Gastrocnemius medialis (tissue), 4 donors: ENCODE measurements around the gene ERRFI1. TPM values are rescaled to one million over a fixed set of nuclear protein-coding genes. Genes with fewer than 3 reads are reported as not detected.
"Not testable (repeated sequence)": the region's sequence is repeated elsewhere in the genome, so short reads cannot be mapped to it uniquely, and the experiment has no call there.

Experiments
- ATAC-seq, 2 donors: fragments of 150-250 bp; one replicate each; pipeline ENCODE4 v1.9.1; 2016
- DNase-seq, 2 donors: peaks; one replicate each; pipeline ENCODE4 v3.0.0-alpha.2; 2019
- H3K27ac ChIP-seq, 4 donors: fragments of 200-600 bp; sonication (generic); 1 replicate in 1 of 4; 2 replicates in 3 of 4; pipeline ENCODE4 v1.5.1; 2016 to 2018; ENCODE audit warnings: mild to moderate bottlenecking in 2 of 4, moderate library complexity in 1 of 4
- H3K27me3 ChIP-seq, 3 donors: fragments of 200-600 bp; sonication (generic) in 2 of 3; 1 replicate in 1 of 3; 2 replicates in 2 of 3; pipeline versions ENCODE4 v1.5.1 to v1.6.0; 2016 to 2019; ENCODE audit warnings: mild to moderate bottlenecking in 1 of 3, moderate library complexity in 1 of 3
- H3K36me3 ChIP-seq, 2 donors: fragments of 200-600 bp; sonication (generic) in 1 of 2; one replicate each; pipeline ENCODE4 v1.5.1; 2017 to 2018
- H3K4me1 ChIP-seq, 2 donors: fragments of 200-600 bp; sonication (generic) in 1 of 2; one replicate each; pipeline ENCODE4 v1.5.1; 2016 to 2017; ENCODE audit warnings: mild to moderate bottlenecking in 2 of 2
- H3K4me3 ChIP-seq, 4 donors: fragments of 200-600 bp; sonication (generic) in 3 of 4; 1 replicate in 1 of 4; 2 replicates in 3 of 4; pipeline ENCODE4 v1.5.1; 2016 to 2019; ENCODE audit warnings: mild to moderate bottlenecking in 2 of 4
- H3K9me3 ChIP-seq, 3 donors: fragments of 200-600 bp; sonication (generic) in 2 of 3; 1 replicate in 1 of 3; 2 replicates in 2 of 3; pipeline ENCODE4 v1.5.1; 2016 to 2019
- CTCF ChIP-seq, 5 experiments: fragments of 450-650 bp in 3 of 5; fragments of 200-600 bp in 2 of 5; sonication (generic) in 2 of 5; IDR thresholded peaks in 4 of 5; conservative IDR thresholded peaks in 1 of 5; 1 replicate in 4 of 5; 2 replicates in 1 of 5; pipeline ENCODE4 v1.5.1; 2016 to 2019; ENCODE audit warnings: antibody characterized with exemption in 5 of 5, mild to moderate bottlenecking in 3 of 5, moderate library complexity in 3 of 5
- POLR2A ChIP-seq, 2 donors: fragments of 450-650 bp; IDR thresholded peaks; one replicate each; pipeline ENCODE4 v1.6.1; 2017; ENCODE audit warnings: antibody characterized with exemption in 2 of 2, mild to moderate bottlenecking in 2 of 2, moderate library complexity in 2 of 2
- in situ Hi-C, 4 donors: fragments of 200-750 bp; cut with MboI; loops; one replicate each; pipeline versions ENCODE4 v1.15.0 to v1.8.0; 2017; ENCODE audit warnings: low sequenced_read_pairs in 4 of 4
- intact Hi-C: fragments of 100-400 bp; cut with DNase I; formaldehyde crosslinking; loops from one replicate; pipeline ENCODE4 v1.15.1; 2023; ENCODE audit warnings: low total_unique reads
- total RNA-seq, 4 donors: library from RNA; depleted of rRNA; stranded (reverse); fragments of >200 nt; gene quantifications; one replicate each; pipeline versions ENCODE4 v1.1.0 to v1.2.3, GENCODE V29; 2016

The ERRFI1 gene
- total RNA-seq: 100 to 1,000 TPM; 184 to 644 (median 448) TPM

DNA sequence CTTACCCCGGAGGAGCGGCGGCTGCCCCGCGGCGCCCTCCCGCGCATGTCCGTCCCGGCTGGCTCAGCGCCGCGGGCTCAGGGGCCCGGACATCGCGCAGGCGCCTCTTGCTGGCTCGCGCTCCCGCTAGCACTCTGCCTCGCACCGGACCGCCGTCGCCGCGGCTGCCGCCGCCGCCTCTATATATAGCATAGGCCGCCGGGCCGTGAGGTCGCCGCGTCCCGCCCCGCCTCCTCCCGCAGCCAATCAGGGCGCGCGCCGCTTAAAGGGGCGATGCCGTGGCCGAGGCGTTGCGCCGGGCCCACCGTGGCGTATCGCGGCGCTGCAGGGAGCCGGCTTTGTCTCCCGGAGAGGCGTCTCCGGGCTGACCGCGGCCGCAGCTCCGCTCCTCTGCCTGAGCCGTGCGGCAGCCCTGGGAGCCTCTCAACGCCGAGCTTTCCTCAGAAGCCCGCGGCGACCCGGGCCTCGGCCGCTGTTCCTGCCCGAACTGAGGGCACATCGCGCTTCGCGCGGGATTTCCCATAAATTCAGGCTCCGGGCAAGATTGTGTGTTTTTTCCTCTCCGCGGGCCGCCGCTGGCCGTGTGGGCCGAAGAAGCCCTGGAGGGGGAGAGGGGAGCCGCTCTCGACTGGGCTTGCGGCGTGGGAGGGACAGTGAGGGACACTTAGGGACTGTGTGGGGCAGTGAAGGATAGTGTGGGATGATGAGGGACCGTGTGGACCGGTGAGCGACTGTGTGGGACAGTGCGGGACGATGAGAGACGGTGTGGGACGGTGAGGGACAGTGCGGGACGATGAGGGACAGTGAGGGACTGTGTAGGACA is at the start of gene ERRFI1:
ERRFI1 (minus strand) TSS at position 157 of the 823 bp plus-strand sequence. CDS start 10,690 bp downstream, outside the sequence.
- in situ Hi-C loops: no loop called here

DNA sequence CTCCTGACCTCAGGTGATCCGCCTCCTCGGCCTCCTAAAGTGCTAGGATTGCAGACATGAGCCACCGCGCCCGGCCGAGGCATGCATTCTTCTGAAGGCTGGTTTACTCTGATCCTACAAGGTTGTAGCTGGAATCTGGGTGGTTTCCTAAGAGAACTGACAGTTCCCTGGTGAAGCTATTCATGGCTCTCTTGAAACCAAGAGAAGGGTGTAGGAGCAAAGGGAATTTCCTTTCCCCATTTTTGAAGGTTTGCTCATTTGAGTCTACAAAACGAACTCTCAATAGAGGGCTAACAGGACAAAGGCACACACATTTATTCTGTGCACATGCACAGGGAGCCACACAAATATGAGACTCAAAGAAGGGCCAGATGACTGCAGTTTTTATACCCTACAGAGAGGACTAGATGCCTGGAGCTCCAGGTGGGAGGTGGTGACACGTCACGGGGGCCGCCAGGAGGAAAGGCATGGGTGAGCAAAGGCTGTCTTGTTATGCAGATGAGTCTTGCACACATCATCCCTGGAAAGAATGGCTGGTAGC is 49.5 kb upstream of the ERRFI1 start:
- no peaks in the 10 kb centered on the region for H3K36me3 ChIP-seq
- H3K4me1 ChIP-seq: peaks cover 27 to 33% of the 10 kb centered on the region in 2 donors
- H3K27me3 ChIP-seq: no peaks in the 10 kb centered on the region
- no peak overlapping the region for H3K4me3 ChIP-seq
- ATAC-seq (no peak), DNase-seq (no peak)
- no peaks in the 10 kb centered on the region for H3K9me3 ChIP-seq
- in situ Hi-C loops (no loop called here), intact Hi-C loops (loop anchor here (5.0 kb wide), 1 partner anchor 92 kb away; no protein-coding TSS in a partner anchor)
- H3K27ac ChIP-seq: peak overlapping the region in 3 of 4 donors; percentile 22 to 80 (median 72)
- TF ChIP-seq CTCF (IDR thresholded peaks at IDR 0.05 in 4 of 5, conservative IDR thresholded peaks at IDR 0.05 in 1 of 5) (no peak), POLR2A (IDR thresholded peaks at IDR 0.05) (no peak)

More for the DNA sequence above, at the start of gene ERRFI1:
- Histone ChIP-seq H3K27me3 (no peaks in the 10 kb centered on the region), H3K4me3 (peak within 1 kb of the TSS; percentile 77 to 96 (median 83)), H3K4me1 (peaks cover 41 to 49% of the 10 kb centered on the region in 2 donors), H3K36me3 (peaks cover 0 to 2% of the 10 kb centered on the region in 2 donors), H3K27ac (peak within 1 kb of the TSS; percentile 87 to 98 (median 94)), H3K9me3 (no peaks in the 10 kb centered on the region)
- DNase-seq: peak; percentile 89 to 95
- peak; percentile 81 to 84 for ATAC-seq
- intact Hi-C loops: loop anchor here (2.0 to 5.0 kb wide), 4 partner anchors 22 to 232 kb away; no protein-coding TSS in a partner anchor
- peak in 3 of 5 experiments; percentile 5 to 17 (median 9) for TF ChIP-seq CTCF (IDR thresholded peaks at IDR 0.05 in 4 of 5, conservative IDR thresholded peaks at IDR 0.05 in 1 of 5)
- TF ChIP-seq POLR2A (IDR thresholded peaks at IDR 0.05): peak; percentile 99 to 100

DNA sequence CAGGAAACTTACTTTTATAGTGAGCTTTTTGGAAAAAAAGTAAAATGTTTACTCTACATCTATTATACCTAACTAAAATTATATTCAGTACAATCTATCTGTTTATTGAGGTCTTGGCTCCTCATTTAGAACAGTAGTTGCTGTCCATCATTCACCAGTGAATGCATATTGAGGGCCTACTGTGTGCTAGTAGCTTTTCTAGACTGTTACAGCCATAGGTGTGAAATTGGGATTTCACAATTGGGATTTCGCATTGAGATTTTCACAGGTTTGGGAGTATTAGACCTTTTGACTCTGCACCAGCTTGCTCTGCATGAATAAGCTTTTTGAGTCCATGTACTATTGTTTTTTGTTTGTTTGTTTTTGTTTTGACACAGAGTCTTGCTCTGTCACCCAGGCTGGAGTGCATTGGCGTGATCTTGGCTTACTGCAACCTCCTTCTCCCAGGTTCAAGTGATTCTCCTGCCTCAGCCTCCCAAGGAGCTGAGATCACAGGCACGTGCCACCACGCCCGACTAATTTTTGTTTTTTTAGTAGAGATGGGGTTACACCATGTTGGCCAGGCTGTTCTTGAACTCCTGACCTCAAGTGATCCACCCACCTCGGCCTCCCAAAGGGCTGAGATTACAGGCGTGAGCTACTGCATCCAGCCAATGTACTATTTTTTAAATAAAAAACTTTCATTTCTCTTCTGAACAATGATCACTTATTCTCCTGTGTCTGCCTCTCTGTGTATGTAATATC is 47.2 kb upstream of the ERRFI1 start:
- TF ChIP-seq CTCF (IDR thresholded peaks at IDR 0.05 in 4 of 5, conservative IDR thresholded peaks at IDR 0.05 in 1 of 5) (no peak), POLR2A (IDR thresholded peaks at IDR 0.05) (no peak)

DNA sequence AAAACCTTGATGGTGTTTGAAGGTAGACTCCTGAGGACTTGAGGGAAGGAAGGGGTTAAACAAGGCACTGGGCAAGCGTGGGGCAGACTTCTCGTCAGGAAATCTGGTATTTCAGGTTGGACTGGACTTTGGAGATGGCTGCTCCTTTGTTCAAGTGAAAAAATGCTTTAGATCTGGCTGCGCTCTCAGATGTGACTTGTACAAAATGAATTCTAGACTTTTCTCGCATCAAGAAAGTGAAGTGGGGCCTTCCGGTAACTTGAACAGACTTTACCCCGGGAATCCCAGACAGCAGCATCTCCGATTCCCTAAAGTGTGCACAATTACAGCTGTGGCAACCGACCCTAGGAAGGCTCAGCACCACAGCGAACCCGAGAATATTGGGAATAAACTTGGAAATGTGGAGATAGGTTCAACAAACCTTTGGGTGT is 44.3 kb upstream of the ERRFI1 start:
- no peaks in the 10 kb centered on the region for H3K27me3 ChIP-seq
- in situ Hi-C loops: no loop called here
- no peaks in the 10 kb centered on the region for H3K36me3 ChIP-seq
- no peak overlapping the region for H3K4me3 ChIP-seq
- ATAC-seq (peak in 1 of 2 donors; percentile 14), DNase-seq (no peak)
- no peaks in the 10 kb centered on the region for H3K9me3 ChIP-seq
- TF ChIP-seq CTCF (IDR thresholded peaks at IDR 0.05 in 4 of 5, conservative IDR thresholded peaks at IDR 0.05 in 1 of 5) (no peak), POLR2A (IDR thresholded peaks at IDR 0.05) (no peak)
- intact Hi-C loops: no loop called here
- H3K4me1 ChIP-seq: peaks cover under 1 to 8% of the 10 kb centered on the region in 2 donors
- peak overlapping the region in 1 of 4 donors; percentile 12 for H3K27ac ChIP-seq

More for the DNA sequence above, 47.2 kb upstream of the ERRFI1 start:
- Histone ChIP-seq H3K27me3 (no peaks in the 10 kb centered on the region), H3K9me3 (no peaks in the 10 kb centered on the region), H3K4me3 (no peak overlapping the region), H3K27ac (no peak overlapping the region), H3K4me1 (peaks cover 20 to 26% of the 10 kb centered on the region in 2 donors), H3K36me3 (no peaks in the 10 kb centered on the region)
- ATAC-seq: no peak
- in situ Hi-C loops: no loop called here
- peak; percentile 14 to 47 for DNase-seq
- intact Hi-C loops: no loop called here

GRCh38 chr1:8069614-8070320 is 43.7 kb upstream of the ERRFI1 start:
- ATAC-seq, H3K9me3 ChIP-seq, intact Hi-C loops: not testable (repeated sequence)

More at GRCh38 chr1:8069614-8070320, 43.7 kb upstream of the ERRFI1 start:
- H3K27me3 ChIP-seq, H3K4me3 ChIP-seq, H3K4me1 ChIP-seq, H3K27ac ChIP-seq, H3K36me3 ChIP-seq, in situ Hi-C loops, DNase-seq: not testable (repeated sequence)
